SKM-1 treated with dmso at 0.1 percent for 144 hours (cell line): ENCODE measurements around the gene EIF3M.
"Not testable (repeated sequence)": the region's sequence is repeated elsewhere in the genome, so short reads cannot be mapped to it uniquely, and the experiment has no call there.

Source experiments
- DNase-seq: peaks from one replicate; lab custom pipeline; 2025; ENCODE audit not compliant: unreplicated experiment; lab: John Stamatoyannopoulos, UW

The EIF3M gene

DNA sequence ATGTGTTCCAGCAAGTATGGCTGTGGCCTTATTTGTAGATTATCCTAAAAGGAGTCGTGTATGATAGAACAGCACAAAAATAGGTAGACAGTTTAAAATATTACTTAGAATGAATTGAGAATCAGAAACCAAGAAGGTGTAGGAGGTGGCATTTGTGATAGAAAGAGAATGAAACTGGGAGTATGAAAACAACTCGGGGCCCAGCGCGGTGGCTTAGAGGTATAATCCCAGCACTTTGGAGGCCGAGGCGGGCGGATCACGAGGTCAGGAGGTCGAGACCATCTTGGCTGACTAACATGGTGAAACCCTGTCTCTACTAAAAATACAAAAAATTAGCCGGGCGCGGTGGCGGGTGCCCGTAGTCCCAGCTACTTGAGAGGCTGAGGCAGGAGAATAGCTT, 12.5 kb downstream of the EIF3M start:
- not testable (repeated sequence) for DNase-seq

- DNase-seq, result no peak
These were observed 14.3 kb downstream of the EIF3M start for GRCh38 chr11:32597921-32598320.

DNA sequence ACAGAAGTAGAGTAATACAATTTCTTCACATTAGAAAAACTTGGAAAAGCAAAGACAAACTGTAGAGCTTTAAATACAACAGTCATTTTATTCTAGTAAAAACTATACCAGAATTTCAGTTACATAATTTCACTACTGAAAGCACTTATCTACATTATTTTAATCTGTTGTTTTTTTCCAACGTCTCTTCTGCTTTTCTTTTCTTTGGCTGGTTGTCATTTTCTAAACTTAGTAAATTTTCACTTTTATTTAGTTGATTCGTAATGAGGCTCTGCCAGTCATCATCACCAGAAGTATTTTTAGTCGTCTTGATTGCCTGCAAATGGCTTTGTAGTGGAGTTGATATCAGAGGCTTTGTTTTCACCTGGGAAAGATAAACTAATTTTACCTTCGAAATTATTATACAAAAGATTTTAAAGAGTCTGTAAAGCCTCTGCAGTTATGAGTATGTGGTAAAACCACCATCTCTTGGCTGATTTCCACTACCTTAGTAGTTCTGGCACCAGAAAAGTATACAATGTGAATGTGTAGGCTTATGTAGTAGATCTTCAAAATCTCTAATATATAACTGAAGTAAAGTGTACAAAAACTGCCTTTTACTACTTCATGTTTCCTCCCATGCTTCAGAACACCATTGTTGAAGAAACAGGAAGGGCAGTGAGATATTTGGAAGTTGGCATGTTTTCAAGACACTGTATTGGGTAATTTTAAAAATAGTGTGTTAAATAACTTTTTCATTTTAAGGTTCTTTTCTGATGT, 19.2 kb downstream of the EIF3M start:
- no peak for DNase-seq

GRCh38 chr11:32606220-32606619, 22.6 kb downstream of the EIF3M start:
- no peak for DNase-seq

- not testable (repeated sequence) for DNase-seq
These were observed 25.2 kb downstream of the EIF3M start for GRCh38 chr11:32608826-32609225.

GRCh38 chr11:32610797-32611352, 27.2 kb downstream of the EIF3M start:
- DNase-seq, result no peak

DNA sequence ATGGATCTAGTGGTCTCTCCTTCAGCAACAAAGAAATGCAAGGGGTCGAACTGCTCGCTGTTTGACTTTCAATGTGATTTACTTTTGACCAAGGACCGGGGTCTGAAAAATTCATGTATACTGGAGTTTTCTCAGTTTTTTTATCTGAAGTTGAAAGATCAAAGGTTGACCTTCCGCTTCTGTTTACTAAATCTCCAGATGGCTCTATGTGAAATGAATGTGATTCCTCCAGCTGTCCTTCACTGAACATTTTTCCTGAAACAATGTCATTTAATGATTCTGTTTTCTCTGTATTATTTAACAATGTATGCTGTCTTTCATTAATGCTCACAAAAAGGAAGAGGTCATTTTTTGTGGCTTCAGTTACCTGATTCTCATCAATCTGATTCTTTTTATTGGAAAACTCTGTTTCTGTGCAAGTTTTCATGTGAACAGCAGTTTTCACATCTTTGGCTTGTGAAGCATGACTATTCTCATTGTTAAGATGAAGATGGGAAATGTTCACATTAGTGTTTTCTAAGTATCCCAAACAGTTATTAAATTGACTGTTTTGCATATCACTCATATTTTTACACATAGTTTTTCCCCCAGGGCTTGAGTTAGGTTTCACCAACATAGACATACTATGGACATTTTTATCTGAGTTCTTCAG, 30.0 kb downstream of the EIF3M start:
- no peak for DNase-seq

DNA sequence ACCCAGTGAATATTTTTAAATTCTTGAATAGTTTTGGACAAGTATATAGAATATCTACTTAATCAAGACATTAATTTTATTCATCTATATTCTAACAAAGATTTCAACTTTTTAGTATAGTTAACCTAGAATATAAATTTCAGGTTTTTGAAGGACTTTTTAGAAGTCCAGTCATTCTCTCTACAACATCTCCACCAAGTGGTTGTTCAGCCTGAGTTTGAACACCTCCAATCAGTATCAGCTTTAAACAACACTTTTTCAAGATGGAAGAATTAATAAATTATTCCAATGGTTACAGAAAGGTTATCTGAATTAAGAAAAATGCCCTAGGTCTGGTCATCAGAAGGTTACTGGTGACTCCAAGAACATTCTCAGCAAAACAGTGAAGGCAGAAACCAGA, 31.8 kb downstream of the EIF3M start:
- DNase-seq, result no peak

- no peak for DNase-seq
These were observed 33.3 kb downstream of the EIF3M start for GRCh38 chr11:32616903-32617302.

DNA sequence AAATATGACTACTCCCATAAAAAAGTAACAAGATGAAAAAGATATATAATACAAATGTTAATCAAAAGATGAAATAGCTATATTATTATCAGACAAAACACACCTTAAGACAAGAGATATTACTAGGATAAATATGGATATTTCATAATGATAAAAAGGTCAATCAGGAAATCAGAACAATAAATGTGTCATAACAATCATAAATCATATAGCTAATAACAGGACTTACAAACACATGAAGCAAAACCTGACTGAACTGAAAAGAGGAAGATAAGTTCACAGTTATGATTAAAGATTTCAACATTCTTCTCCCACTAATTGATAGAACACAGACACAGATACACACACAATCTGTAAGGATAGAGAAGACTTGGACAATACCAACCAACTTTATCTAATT, 47.2 kb downstream of the EIF3M start:
- DNase-seq, result no peak

DNA sequence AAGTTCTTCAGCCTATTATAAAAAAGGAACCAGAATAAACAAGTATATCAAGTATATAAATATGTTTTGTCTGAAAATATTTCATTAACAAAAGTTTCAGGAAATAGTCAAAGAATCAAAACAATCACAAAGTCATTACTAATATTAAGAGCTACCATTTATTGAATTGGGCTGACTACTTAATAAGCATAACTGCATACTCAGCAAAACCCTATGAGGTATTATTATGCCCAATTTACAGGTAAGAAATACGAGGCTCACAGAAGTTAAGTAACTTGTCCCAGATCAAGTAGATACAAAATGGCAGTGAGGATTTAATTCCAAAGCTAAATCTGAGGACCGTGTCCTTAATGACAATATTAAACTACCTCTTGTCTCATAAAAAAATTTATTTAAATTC, 52.2 kb downstream of the EIF3M start:
- no peak for DNase-seq

- DNase-seq, result no peak
These were observed 57.7 kb downstream of the EIF3M start for GRCh38 chr11:32641361-32641760.

- DNase-seq, result no peak
These were observed 59.9 kb downstream of the EIF3M start for GRCh38 chr11:32643526-32643925.
